Esophagus squamous epithelium (tissue), 5 donors: ENCODE results near the gene GSC2. TPM values are rescaled to one million over a fixed set of nuclear protein-coding genes. Genes with fewer than 3 reads are reported as not detected.

Source experiments
- DNase-seq: peaks from one replicate; lab custom pipeline; 2025; lab: John Stamatoyannopoulos, UW
- H3K27ac ChIP-seq, 4 donors: fragments of 200-600 bp; sonication (generic); one replicate each; pipeline ENCODE4 v1.5.1; 2016 to 2019; ENCODE audit warnings: mild to moderate bottlenecking in 1 of 4
- H3K27me3 ChIP-seq, 4 donors: fragments of 200-600 bp; sonication (generic); 1 replicate in 3 of 4; 2 replicates in 1 of 4; pipeline versions ENCODE4 v1.5.1 to v1.6.0; 2017 to 2021; ENCODE audit warnings: antibody characterized with exemption in 1 of 4
- H3K36me3 ChIP-seq, 3 donors: fragments of 200-600 bp; sonication (generic); one replicate each; pipeline ENCODE4 v1.5.1; 2016 to 2019
- H3K4me1 ChIP-seq, 3 donors: fragments of 200-600 bp; sonication (generic); one replicate each; pipeline ENCODE4 v1.5.1; 2017 to 2019
- H3K4me3 ChIP-seq, 4 donors: fragments of 200-600 bp; sonication (generic); 1 replicate in 3 of 4; 2 replicates in 1 of 4; pipeline ENCODE4 v1.5.1; 2016 to 2019; ENCODE audit warnings: mild to moderate bottlenecking in 2 of 4, moderate library complexity in 1 of 4
- H3K9me3 ChIP-seq, 3 donors: fragments of 200-600 bp; sonication (generic); one replicate each; pipeline ENCODE4 v1.5.1; 2016 to 2019
- CTCF ChIP-seq, 6 experiments: fragments of 450-650 bp in 4 of 6; fragments of 200-600 bp in 2 of 6; sonication (generic) in 2 of 6; IDR thresholded peaks; one replicate each; pipeline ENCODE4 v1.5.1; 2016 to 2019; ENCODE audit warnings: antibody characterized with exemption in 6 of 6, mild to moderate bottlenecking in 4 of 6, moderate library complexity in 4 of 6
- POLR2A ChIP-seq, 4 donors: fragments of 450-650 bp; IDR thresholded peaks; one replicate each; pipeline ENCODE4 v1.6.1; 2017; ENCODE audit warnings: antibody characterized with exemption in 4 of 4, mild to moderate bottlenecking in 4 of 4, moderate library complexity in 3 of 4
- WGBS, 2 donors: methylation state at CpG; one replicate each; pipeline ENCODE4 v1.1.5; 2018; 5-methylcytosine and 5-hydroxymethylcytosine counted together
- intact Hi-C: fragments of 100-400 bp; cut with DNase I; formaldehyde crosslinking; loops from one replicate; pipeline ENCODE4 v1.15.0; 2022
- total RNA-seq, 4 donors: library from RNA; depleted of rRNA; stranded (reverse); fragments of >200 nt; gene quantifications; one replicate each; pipeline ENCODE4 v1.1.0, GENCODE V29; 2016
- donor health status: DM: yes; HTN: yes; CAD: no.

The GSC2 gene
- total RNA-seq, 4 donors from 2014 or later: not detected

GRCh38 chr22:19177164-19178064, 27.3 kb upstream of the GSC2 start:
- H3K27ac ChIP-seq: peak overlapping the region; percentile 74 to 99 (median 96)
- H3K4me1 ChIP-seq: peaks cover 47 to 61% (median 54%) of the 10 kb centered on the region in 3 donors
- peak overlapping the region; percentile 54 to 96 (median 92) for H3K4me3 ChIP-seq
- intact Hi-C loops: no loop called here
- H3K27me3 ChIP-seq: no peaks in the 10 kb centered on the region
- no peak for DNase-seq
- peaks cover 0 to 21% (median 0%) of the 10 kb centered on the region in 3 donors for H3K36me3 ChIP-seq
- H3K9me3 ChIP-seq: no peaks in the 10 kb centered on the region
- TF ChIP-seq CTCF (IDR thresholded peaks at IDR 0.05): no peak
- WGBS, 2 donors: 31% methylated on average over 17 of the region's 55 CpGs; no CpG with 5 or more reads in 1 of the 2 donors

- H3K4me3 ChIP-seq: peak overlapping the region in 1 of 4 donors; percentile 92
- H3K9me3 ChIP-seq: no peaks in the 10 kb centered on the region
- WGBS, 2 donors: 80% methylated on average over 3 of the region's 12 CpGs; no CpG with 5 or more reads in 1 of the 2 donors
- peaks cover 52 to 67% (median 59%) of the 10 kb centered on the region in 3 donors for H3K4me1 ChIP-seq
- no peak for TF ChIP-seq POLR2A (IDR thresholded peaks at IDR 0.05)
- no peak for TF ChIP-seq CTCF (IDR thresholded peaks at IDR 0.05)
- peak overlapping the region in 2 of 4 donors; percentile 74 to 98 for H3K27ac ChIP-seq
- DNase-seq: no peak
- H3K27me3 ChIP-seq: no peaks in the 10 kb centered on the region
- intact Hi-C loops: no loop called here
- H3K36me3 ChIP-seq: peaks cover 0 to 21% (median 0%) of the 10 kb centered on the region in 3 donors
Observed at GRCh38 chr22:19176732-19177131, 26.6 kb upstream of the GSC2 start.

GRCh38 chr22:19176175-19176643, 26.1 kb upstream of the GSC2 start:
- Histone ChIP-seq H3K9me3 (no peaks in the 10 kb centered on the region), H3K4me1 (peaks cover 52 to 68% (median 59%) of the 10 kb centered on the region in 3 donors), H3K4me3 (no peak overlapping the region), H3K36me3 (peaks cover 0 to 21% (median 0%) of the 10 kb centered on the region in 3 donors), H3K27me3 (no peaks in the 10 kb centered on the region), H3K27ac (peak overlapping the region in 1 of 4 donors; percentile 14)
- no peak for DNase-seq
- intact Hi-C loops: no loop called here
- TF ChIP-seq CTCF (IDR thresholded peaks at IDR 0.05) (no peak), POLR2A (IDR thresholded peaks at IDR 0.05) (no peak)
- 66 to 86% methylated on average over 5 of the region's 12 CpGs for WGBS, 2 donors

GRCh38 chr22:19175602-19176174, 25.6 kb upstream of the GSC2 start:
- TF ChIP-seq CTCF (IDR thresholded peaks at IDR 0.05): no peak
- no peak for DNase-seq
- H3K27me3 ChIP-seq: peaks cover 0 to under 1% (median 0%) of the 10 kb centered on the region in 4 donors
- no peak overlapping the region for H3K4me3 ChIP-seq
- no peaks in the 10 kb centered on the region for H3K9me3 ChIP-seq
- intact Hi-C loops: no loop called here
- peak overlapping the region in 1 of 4 donors; percentile 14 for H3K27ac ChIP-seq
- 76 to 84% methylated on average over 7 to 16 of the region's 21 CpGs for WGBS, 2 donors
- peaks cover 0 to 21% (median 0%) of the 10 kb centered on the region in 3 donors for H3K36me3 ChIP-seq
- peaks cover 56 to 73% (median 65%) of the 10 kb centered on the region in 3 donors for H3K4me1 ChIP-seq
